T-helper 22 cell (primary cell): ENCODE data around the gene TTPAL.

Experiments used
- DNase-seq: peaks from one replicate; pipeline ENCODE4 v3.0.0-alpha.2; 2020; ENCODE audit warnings: low read depth

The TTPAL gene, protein sequence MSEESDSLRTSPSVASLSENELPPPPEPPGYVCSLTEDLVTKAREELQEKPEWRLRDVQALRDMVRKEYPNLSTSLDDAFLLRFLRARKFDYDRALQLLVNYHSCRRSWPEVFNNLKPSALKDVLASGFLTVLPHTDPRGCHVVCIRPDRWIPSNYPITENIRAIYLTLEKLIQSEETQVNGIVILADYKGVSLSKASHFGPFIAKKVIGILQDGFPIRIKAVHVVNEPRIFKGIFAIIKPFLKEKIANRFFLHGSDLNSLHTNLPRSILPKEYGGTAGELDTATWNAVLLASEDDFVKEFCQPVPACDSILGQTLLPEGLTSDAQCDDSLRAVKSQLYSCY

DNA sequence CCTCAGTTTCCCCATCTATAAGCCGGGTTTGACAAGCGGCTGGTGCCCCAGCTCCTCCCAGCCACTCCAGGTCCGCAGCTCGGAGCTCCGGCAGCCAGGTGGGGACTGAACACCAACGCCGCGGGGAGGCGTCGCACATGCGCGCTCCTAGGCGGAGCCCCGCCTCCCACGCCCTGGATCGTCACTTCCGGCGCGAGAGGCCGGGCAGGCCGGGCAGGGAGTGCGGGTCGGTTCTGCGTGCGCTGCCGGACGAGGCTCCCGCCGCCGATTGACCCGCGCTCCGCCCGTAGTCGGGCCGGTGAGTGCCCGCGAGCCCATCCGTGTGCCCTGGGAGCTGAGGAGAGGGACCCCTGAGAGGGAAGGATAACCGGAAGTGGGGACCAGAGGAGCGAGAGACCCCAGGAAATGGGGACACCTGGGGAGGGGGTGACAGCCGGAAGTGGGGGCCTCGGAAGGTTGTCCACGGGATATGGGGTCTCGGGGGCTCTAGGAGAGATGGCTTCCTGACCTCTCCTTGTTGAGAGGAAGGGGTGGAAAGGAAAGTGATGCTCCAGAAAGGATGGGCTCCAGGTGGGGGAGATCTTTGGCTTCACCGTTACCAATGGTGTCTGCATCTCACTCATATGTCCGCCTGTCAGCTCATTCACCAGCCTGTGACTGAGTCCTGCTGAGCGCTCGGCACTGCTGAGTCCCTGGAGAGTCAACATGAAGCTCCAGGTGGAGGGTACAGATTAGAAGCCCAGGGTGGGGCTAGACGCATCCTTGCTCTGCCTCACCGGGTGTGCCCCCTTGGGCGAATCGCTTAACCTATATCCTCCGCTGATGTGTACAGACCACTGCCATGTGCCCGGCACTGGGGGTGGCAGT, at the start of gene TTPAL:
TTPAL (plus strand) TSS at position 181 of the 867 bp plus-strand sequence. CDS start 4,126 bp downstream, outside the sequence.
- peak; percentile 73 for DNase-seq

DNA sequence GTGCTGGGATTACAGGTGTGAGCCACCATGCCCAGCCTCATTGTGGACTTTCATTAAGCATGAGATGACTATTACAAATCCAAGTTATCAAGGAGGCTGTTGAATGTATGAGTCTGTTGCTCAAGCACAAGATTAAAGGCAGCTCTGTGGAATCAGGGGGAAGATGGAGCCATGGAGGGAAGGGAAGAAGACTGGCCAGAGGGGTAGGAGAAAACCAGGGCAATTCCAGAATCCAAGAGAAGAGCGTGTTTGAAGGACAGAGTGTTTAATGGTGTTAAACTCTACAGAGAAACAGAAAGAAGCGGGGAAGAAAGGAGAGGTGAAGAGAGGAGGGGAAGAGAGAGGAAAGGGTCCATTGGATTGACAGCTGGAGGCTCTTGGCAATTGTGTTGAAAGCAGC, 49.8 kb upstream of the TTPAL start:
- DNase-seq = no peak

DNA sequence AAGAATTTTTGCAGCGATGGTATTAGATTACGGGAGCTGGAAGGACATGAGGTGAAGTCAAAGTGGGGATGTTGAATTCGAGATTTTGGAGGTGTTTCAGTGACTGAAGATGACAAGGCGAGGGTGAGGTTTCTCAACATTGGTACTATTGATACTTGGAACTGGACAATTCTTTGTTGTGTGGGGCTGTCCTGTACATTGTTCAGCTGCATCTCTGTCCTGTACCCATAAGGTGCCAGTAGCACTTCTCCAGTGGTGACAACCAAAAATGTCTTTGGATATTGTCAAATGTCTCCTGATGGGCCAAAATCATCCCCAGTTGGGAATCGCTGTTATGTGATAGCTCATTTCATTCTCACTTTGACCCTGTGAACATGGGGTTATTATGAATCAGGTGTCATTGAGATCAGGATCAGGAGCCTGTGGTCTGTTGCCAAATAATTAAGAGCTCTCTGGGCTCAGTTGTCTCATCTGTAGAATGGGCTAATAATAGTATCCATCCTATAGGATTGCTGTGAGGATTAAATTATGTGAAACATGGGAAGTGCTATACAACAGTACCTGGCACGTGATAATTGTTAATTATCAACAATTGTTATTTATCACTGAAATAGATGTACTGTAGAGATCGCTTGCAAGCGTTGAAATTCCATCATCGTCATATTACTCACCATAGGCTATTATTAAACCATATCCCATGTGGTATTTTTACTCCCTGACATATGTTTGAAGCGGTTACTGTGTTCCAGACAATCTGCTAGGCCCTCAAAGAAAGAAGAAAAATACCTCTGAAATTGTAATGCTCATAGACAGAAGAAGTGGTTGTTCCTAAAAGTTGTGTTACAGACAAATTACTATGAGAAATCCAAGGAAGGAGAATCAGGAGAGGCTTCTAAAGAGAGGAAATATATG, 48.5 kb upstream of the TTPAL start:
- DNase-seq = no peak

DNA sequence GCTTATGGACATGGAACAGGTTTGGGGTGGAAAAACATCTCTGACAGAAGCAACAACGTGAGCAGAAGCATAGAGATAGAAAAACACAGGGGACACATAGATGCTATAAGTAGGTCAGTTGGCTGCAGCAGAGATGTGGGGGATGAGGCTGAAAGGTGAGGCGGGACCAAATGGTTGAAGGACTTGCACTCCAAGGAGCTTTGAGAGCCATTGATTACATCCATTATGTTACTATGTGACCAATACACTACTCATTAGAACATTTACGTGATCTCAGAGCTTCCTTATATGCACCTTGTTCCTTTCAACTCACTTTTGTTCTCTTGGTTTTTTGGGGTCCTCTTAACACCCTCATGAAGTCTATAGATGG, 47.9 kb upstream of the TTPAL start:
- no peak for DNase-seq

DNA sequence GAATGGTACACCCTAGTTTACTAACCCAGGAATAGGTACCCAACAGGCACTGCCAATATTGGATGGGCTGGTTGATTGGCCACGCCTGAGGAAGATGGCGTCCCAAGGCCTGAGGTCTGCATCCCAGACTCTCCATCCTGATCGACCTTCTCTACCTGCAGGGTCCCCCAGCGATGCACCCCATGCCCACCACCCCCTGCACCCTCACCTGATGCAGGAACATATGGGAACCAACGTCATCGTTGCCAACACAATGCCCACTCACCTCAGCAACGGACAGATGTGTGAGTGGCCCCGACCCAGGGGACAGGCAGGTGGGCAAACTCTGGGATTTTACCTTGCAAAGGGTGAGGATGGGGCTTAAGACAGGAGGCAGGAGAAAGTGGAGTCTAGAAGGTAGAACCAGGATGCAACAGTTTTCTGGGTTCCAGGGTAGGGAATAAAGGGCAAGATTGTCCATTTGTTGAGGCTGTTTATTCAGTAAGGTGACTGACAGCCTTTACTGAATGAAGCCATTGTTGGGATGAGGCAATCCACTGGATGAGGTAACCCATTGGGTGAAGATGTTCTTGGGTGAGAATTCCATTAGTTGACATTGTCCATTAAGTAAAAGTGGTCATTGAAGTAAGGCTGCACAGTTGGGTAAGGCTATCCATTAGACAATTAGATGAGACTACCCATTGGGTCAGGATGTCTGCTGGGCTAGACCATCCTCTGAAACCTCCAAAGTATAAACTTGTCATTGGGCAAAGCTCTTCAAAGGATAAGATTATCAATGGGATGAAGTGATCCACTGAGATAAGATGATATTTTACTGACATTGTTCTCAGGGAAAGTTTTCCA, 47.3 kb upstream of the TTPAL start:
- no peak for DNase-seq

GRCh38 chr20:44429017-44429339, 46.7 kb upstream of the TTPAL start:
- DNase-seq = no peak

DNA sequence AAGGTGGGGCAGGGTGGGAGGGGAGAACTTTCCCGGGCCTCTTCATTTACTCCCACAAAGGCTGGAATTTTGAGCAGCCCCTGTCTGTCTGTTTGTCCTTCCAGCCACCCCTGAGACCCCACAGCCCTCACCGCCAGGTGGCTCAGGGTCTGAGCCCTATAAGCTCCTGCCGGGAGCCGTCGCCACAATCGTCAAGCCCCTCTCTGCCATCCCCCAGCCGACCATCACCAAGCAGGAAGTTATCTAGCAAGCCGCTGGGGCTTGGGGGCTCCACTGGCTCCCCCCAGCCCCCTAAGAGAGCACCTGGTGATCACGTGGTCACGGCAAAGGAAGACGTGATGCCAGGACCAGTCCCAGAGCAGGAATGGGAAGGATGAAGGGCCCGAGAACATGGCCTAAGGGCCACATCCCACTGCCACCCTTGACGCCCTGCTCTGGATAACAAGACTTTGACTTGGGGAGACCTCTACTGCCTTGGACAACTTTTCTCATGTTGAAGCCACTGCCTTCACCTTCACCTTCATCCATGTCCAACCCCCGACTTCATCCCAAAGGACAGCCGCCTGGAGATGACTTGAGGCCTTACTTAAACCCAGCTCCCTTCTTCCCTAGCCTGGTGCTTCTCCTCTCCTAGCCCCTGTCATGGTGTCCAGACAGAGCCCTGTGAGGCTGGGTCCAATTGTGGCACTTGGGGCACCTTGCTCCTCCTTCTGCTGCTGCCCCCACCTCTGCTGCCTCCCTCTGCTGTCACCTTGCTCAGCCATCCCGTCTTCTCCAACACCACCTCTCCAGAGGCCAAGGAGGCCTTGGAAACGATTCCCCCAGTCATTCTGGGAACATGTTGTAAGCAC, 46.0 kb upstream of the TTPAL start:
- no peak for DNase-seq

- DNase-seq = no peak
Observed at GRCh38 chr20:44430270-44431065, 45.2 kb upstream of the TTPAL start.

DNA sequence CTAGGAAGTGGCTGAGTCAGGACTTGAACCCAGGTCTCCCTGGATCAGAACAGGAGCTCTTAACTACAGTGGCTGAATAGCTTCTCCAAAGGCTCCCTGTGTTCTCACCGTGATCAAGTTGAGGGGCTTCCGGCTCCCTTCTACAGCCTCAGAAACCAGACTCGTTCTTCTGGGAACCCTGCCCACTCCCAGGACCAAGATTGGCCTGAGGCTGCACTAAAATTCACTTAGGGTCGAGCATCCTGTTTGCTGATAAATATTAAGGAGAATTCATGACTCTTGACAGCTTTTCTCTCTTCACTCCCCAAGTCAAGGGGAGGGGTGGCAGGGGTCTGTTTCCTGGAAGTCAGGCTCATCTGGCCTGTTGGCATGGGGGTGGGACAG, 44.6 kb upstream of the TTPAL start:
- no peak for DNase-seq

GRCh38 chr20:44431502-44432234, 44.0 kb upstream of the TTPAL start:
- DNase-seq = no peak

DNA sequence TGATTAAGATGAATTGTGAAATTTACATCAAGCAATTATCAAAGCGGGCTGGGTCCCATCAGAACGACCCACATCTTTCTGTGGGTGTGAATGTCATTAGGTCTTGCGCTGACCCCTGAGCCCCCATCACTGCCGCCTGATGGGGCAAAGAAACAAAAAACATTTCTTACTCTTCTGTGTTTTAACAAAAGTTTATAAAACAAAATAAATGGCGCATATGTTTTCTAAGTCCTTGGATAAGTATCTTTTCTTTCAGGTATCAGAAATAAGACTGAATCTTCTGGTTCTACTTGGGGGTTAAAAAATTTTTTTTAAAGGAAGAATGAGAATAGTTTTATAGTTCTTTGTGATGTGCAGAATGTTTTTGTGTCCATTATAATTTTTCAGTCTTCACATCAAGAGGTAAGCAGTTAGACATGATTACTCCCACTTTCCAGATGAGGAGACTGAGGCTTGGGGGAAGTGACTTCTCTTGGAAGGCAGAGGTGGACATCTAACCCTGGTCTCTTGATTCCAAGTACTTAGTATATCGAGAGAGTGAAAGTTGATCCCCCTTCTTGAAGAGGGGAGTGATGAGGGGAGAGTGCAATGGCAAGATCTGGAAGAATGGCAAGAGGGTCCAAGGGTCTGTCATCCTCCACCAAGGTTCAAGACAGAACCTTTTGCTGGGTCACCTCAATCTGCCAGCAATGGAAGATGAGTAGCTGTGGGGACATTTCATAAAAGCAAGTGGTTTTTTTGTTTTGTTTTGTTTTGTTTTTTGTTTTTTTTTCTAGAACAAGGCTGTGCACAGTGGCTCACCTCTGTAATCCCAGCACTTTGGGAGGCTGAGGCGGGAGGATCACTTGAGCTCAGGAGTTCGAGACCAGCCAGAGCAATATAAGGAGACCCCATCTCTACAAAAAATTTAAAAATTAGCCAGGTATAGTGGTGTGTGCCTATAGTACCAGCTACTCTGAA, 42.8 kb upstream of the TTPAL start:
- no peak for DNase-seq

DNA sequence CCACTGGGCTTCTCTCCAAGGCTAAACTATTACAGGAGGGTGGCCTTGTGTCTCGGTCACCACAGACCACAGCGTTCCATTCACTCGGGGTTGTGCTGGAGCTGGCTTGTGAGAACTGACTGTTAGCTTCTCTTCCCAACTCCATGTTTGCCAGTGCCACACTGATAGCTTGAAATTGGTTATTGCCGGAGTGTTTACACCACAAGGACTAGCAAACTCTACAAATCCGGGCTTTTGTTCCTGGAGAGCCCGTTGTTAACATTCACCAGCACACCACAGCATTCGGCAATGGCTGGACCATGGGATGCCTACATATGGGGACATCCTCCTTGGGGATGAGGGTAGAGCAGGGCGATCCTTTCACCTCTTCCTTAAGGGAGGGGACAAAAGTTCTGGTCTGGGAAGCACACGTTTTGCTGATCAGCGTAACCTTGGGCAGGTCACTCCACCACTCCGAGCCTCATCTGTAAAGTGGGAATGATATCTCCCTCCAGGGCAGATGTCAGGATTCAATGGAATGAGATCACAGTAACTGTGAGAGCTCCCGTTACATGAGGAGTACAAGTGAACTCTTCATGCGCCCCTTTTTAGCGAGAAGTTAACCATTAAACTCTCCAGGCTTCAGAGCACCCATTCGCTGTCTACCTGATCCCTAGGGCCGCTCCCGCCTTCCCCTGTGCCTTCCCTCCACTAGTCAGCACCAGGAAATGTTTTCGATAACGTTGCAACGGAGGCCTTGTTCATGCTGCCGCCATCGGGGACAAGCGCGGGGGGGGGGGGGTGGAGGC, 41.7 kb upstream of the TTPAL start:
- DNase-seq = no peak

GRCh38 chr20:44435630-44436335, 39.9 kb upstream of the TTPAL start:
- DNase-seq = no peak

- DNase-seq = no peak
Observed at GRCh38 chr20:44436393-44436792, 39.3 kb upstream of the TTPAL start.

DNA sequence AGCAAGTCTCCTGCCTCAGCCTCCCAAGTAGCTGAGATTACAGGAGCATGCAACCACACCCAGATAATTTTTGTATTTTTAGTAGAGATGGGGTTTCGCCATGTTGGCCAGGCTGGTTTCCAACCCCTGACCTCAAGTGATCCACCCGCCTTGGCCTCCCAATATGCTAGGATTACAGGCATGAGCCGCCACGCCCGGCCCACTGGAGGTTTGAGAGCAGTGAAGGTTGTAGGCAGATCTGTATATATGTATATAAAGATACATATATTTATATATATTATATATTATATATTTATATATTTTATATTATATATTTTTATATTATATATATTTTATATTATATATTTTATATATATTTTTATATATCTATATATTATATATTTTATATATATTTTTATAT, 38.2 kb upstream of the TTPAL start:
- DNase-seq = no peak

GRCh38 chr20:44438782-44439181, 36.9 kb upstream of the TTPAL start:
- no peak for DNase-seq
